ENCODE results near the gene DNAJA2. TPM values are rescaled to one million over a fixed set of nuclear protein-coding genes. Genes with fewer than 3 reads are reported as not detected.

Gene DNAJA2
- polyA plus RNA-seq, 1 donor from 2014 or later, result 99.5 TPM

DNA sequence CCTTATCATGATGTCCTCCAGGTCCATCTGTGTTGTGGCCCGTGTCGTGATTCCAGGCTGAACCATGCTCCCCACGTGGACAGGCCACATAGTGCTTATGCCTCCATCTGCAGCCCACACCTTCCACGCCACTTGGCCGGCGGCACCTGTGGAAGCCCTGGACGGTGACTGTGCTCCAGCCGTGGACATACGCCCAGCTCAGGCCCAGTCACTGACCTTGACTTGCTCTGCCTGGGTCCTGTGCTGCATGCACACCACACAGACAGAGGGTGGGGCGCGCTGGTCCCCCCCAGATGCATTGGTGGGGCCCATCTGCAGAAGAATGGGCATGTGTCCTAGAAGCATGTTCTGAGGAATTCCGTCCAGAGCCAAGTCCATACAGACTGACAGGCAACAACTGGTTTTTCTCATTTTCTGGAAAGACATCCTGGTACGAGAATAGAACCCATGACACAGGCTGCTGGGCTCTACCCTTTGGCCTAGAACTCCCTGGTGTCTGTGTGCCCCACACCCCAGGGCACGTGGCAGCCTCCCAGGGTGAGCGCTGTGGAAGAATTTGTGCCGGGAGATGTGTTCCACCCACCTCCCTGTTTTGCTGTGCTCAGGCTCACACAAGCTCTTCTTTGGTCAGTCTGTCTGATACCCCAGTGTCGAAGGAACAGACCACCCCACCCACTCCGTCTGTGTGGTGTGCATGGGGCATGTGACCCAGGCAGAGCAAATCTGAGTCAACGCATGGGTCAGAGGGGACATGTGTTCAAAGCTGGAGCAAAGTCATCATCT, 49.8 kb downstream of the DNAJA2 start:
- Histone ChIP-seq H4K20me1 (ENCODE audit: insufficient read depth) (no peaks in the 10 kb centered on the region), H3K9me2 (ENCODE audit: insufficient read depth, low read length) (no peaks in the 10 kb centered on the region), H3K9me3 (ENCODE audit: low read length) (no peaks in the 10 kb centered on the region), H3K4me2 (ENCODE audit: low read length) (no peak overlapping the region), H3K4me3 (ENCODE audit: low read length) (no peak overlapping the region), H3F3A (ENCODE audit: insufficient read depth, low read length, poor library complexity, severe bottlenecking) (no peaks in the 10 kb centered on the region), H2AFZ (ENCODE audit: low read depth, low read length) (no peak overlapping the region), H3K27ac (ENCODE audit: low read length) (no peak overlapping the region), H3K79me2 (replicated peaks; ENCODE audit: insufficient read depth, low read length) (no peaks in the 10 kb centered on the region), H3K9ac (ENCODE audit: low read length) (no peak overlapping the region), H3K27me3 (ENCODE audit: insufficient read depth, low read depth, low read length) (no peaks in the 10 kb centered on the region), H3K36me3 (ENCODE audit: insufficient read depth, low read length) (no peaks in the 10 kb centered on the region)
- TF ChIP-seq RAD21 (conservative IDR thresholded peaks at IDR 0.05) (no peak), POLR2AphosphoS5 (IDR thresholded peaks at IDR 0.05) (no peak), SMC3 (conservative IDR thresholded peaks at IDR 0.05; ENCODE audit: poor library complexity) (no peak), EZH2 (IDR thresholded peaks at IDR 0.05; ENCODE audit: borderline replicate concordance, insufficient read depth, low read length, poor library complexity, severe bottlenecking) (no peak), EP300 (conservative IDR thresholded peaks at IDR 0.05; ENCODE audit: poor library complexity, severe bottlenecking) (no peak), TAF1 (IDR thresholded peaks at IDR 0.05; ENCODE audit: low read depth) (no peak), MXI1 (conservative IDR thresholded peaks at IDR 0.05; ENCODE audit: poor library complexity, severe bottlenecking) (no peak)
- TF ChIP-seq, protein P1, sequence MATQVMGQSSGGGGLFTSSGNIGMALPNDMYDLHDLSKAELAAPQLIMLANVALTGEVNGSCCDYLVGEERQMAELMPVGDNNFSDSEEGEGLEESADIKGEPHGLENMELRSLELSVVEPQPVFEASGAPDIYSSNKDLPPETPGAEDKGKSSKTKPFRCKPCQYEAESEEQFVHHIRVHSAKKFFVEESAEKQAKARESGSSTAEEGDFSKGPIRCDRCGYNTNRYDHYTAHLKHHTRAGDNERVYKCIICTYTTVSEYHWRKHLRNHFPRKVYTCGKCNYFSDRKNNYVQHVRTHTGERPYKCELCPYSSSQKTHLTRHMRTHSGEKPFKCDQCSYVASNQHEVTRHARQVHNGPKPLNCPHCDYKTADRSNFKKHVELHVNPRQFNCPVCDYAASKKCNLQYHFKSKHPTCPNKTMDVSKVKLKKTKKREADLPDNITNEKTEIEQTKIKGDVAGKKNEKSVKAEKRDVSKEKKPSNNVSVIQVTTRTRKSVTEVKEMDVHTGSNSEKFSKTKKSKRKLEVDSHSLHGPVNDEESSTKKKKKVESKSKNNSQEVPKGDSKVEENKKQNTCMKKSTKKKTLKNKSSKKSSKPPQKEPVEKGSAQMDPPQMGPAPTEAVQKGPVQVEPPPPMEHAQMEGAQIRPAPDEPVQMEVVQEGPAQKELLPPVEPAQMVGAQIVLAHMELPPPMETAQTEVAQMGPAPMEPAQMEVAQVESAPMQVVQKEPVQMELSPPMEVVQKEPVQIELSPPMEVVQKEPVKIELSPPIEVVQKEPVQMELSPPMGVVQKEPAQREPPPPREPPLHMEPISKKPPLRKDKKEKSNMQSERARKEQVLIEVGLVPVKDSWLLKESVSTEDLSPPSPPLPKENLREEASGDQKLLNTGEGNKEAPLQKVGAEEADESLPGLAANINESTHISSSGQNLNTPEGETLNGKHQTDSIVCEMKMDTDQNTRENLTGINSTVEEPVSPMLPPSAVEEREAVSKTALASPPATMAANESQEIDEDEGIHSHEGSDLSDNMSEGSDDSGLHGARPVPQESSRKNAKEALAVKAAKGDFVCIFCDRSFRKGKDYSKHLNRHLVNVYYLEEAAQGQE (IDR thresholded peaks at IDR 0.05; ENCODE audit: borderline replicate concordance), result no peak
- TF ChIP-seq, protein P2, sequence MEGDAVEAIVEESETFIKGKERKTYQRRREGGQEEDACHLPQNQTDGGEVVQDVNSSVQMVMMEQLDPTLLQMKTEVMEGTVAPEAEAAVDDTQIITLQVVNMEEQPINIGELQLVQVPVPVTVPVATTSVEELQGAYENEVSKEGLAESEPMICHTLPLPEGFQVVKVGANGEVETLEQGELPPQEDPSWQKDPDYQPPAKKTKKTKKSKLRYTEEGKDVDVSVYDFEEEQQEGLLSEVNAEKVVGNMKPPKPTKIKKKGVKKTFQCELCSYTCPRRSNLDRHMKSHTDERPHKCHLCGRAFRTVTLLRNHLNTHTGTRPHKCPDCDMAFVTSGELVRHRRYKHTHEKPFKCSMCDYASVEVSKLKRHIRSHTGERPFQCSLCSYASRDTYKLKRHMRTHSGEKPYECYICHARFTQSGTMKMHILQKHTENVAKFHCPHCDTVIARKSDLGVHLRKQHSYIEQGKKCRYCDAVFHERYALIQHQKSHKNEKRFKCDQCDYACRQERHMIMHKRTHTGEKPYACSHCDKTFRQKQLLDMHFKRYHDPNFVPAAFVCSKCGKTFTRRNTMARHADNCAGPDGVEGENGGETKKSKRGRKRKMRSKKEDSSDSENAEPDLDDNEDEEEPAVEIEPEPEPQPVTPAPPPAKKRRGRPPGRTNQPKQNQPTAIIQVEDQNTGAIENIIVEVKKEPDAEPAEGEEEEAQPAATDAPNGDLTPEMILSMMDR (IDR thresholded peaks at IDR 0.05; ENCODE audit: poor library complexity, severe bottlenecking), result no peak

DNA sequence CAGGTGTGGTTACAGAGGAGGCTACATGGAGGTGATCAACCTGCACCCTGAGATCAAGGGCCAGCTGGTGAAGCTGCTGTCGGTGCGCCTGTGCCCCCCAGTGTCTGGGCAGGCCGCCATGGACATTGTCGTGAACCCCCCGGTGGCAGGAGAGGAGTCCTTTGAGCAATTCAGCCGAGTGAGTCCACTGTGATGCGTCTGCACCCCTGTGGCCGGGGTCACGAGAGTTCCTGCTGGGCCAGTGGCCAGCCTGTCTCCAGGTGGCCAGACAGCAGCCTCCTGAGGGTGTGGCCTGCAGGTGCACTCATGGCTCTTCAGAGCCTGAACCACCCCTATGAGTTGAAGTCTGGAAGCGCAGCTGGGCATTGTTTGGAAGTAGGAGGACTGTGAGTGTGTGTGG, 51.2 kb downstream of the DNAJA2 start:
- no peaks in the 10 kb centered on the region for H4K20me1 ChIP-seq (ENCODE audit: insufficient read depth)
- no peak overlapping the region for H3K4me3 ChIP-seq (ENCODE audit: low read length)
- no peaks in the 10 kb centered on the region for H3F3A ChIP-seq (ENCODE audit: insufficient read depth, low read length, poor library complexity, severe bottlenecking)
- no peak overlapping the region for H3K27ac ChIP-seq (ENCODE audit: low read length)
- H2AFZ ChIP-seq (ENCODE audit: low read depth, low read length), result no peak overlapping the region
- H3K9me3 ChIP-seq (ENCODE audit: low read length), result no peaks in the 10 kb centered on the region
- no peaks in the 10 kb centered on the region for H3K27me3 ChIP-seq (ENCODE audit: insufficient read depth, low read depth, low read length)
- H3K4me2 ChIP-seq (ENCODE audit: low read length), result no peak overlapping the region
- H3K36me3 ChIP-seq (ENCODE audit: insufficient read depth, low read length), result no peaks in the 10 kb centered on the region
- no peak overlapping the region for H3K9ac ChIP-seq (ENCODE audit: low read length)
- no peaks in the 10 kb centered on the region for H3K79me2 ChIP-seq (replicated peaks; ENCODE audit: insufficient read depth, low read length)
- no peaks in the 10 kb centered on the region for H3K9me2 ChIP-seq (ENCODE audit: insufficient read depth, low read length)
- TF ChIP-seq MXI1 (conservative IDR thresholded peaks at IDR 0.05; ENCODE audit: poor library complexity, severe bottlenecking) (no peak), SMC3 (conservative IDR thresholded peaks at IDR 0.05; ENCODE audit: poor library complexity) (no peak), EZH2 (IDR thresholded peaks at IDR 0.05; ENCODE audit: borderline replicate concordance, insufficient read depth, low read length, poor library complexity, severe bottlenecking) (no peak), RAD21 (conservative IDR thresholded peaks at IDR 0.05) (no peak), EP300 (conservative IDR thresholded peaks at IDR 0.05; ENCODE audit: poor library complexity, severe bottlenecking) (no peak), TAF1 (IDR thresholded peaks at IDR 0.05; ENCODE audit: low read depth) (no peak), POLR2AphosphoS5 (IDR thresholded peaks at IDR 0.05) (no peak)
- TF ChIP-seq, protein P1 (IDR thresholded peaks at IDR 0.05; ENCODE audit: borderline replicate concordance), result no peak
- TF ChIP-seq, protein P2 (IDR thresholded peaks at IDR 0.05; ENCODE audit: poor library complexity, severe bottlenecking), result no peak
